CD4-positive, alpha-beta T cell treated with Interleukin-4 for 1 hour (primary cell): Measurements from ENCODE around the gene PAK4.
"Not testable (repeated sequence)": the region's sequence is repeated elsewhere in the genome, so short reads cannot be mapped to it uniquely, and the experiment has no call there.

ENCODE experiments used
- DNase-seq, 2 donors: peaks; one replicate each; pipeline ENCODE4 v3.0.0-alpha.2; 2020 to 2022

The PAK4 gene

DNA sequence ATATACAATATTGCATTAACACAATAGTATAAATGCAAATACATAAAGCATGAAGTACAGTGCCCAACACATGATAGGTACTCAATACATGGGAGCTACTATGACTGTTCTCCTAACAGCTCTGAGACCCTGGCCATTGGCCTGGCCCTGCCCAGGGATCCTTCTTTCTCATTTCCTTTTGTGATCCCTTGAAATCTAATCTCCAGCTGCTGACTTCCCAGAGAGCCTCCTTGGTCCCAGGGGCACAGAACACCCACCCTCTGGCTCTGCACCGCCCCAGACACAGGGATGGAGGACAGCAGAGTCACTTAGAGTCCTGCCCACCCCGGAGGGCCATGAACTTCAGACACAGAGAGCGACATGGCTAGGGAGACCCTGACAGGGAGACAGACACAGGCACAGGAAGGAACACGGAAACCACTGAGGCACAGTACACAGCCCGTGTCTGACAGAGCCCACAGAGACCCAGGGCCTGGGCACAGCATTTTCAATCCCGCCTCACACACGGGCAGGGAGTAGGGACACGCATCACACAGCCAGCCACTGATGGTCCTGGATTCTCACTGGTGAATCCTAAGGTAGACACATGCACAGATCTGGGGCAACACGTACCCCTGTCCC, 82.7 kb downstream of the PAK4 start:
- no peak for DNase-seq

DNA sequence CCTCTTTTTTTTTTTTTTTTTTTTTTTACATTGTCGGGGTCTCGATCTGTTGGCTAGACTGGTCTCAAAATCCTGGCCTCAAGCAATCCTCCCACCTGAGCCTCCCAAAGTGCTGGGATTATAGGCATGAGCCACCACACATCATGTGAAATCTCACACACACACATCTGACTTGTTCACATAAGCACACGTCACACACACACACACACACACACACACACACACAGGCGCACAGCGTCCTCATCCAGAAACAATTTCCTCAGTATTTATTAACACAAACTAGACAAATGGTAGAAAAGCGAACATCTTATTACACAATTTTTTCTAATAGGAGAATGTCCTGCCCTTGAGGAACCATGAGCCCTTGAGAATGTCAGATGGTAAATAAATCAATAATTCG, 83.6 kb downstream of the PAK4 start:
- DNase-seq: no peak

DNA sequence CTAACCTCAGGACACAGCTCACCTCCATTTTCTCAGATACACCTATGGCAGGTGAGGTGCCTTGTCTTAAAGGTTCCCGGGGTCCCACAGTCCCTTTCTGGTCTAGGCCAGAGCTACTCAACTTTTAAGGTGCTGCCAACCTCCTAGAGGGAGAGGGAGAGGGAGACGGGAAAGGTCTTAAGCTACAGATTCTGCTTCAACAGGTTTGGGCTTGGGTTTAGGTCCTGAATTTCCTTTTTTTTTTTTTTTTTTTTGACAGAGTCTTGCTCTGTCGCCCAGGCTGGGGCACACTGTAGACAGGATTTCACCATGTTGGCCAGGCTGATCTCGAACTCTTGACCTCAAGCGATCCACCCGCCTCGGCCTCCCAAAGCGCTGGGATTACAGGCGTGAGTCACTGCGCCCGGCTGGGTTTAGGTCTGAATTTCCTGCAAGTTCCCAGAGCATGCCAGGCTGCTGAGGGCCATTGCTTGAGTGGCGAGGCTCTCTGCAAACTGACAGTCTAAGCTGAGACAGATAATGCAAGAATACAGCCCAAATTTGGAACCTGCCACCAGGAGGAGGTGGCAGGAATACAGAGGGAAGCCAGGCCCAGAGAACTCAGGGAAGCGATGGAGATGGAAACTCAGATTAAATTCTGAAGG, 86.3 kb downstream of the PAK4 start:
- no peak for DNase-seq

DNA sequence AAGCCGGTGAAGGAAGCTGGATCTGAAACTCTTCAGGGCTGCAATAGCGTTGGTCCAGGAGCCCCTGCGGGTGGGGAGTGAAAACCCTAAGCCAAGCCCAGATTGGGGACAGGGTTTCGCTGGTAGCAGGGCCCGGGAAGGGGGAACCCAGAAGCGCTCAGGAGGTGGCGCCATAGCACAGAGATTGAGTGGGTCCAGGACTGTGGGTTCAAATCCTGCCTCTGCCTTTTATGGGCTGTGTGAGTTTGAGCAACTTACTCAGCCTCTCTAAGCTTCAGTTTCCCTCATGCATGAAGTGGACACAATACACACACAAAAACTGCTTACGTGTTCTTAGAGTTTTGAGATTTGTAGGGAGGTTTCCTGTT, 86.8 kb downstream of the PAK4 start:
- DNase-seq: peak; percentile 59 to 71

DNA sequence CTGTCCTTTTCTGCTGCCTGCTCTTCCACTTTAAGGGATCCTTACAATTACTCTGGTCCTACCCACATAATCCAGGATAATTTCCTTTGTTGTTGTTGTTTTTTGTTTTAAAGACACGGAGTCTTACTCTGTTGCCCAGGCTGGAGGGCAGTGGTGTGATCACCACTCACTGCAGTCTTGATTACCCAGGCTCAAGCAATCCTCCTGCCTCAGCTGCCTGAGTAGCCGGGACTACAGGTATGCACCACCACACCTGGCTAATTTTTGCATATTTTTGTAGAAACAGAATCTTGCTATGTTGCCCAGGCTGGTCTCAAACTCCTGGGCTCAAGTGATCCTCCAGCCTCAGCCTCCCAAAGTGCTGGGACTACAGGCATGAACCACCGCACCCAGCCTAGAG, 89.7 kb downstream of the PAK4 start:
- DNase-seq: not testable (repeated sequence)

DNA sequence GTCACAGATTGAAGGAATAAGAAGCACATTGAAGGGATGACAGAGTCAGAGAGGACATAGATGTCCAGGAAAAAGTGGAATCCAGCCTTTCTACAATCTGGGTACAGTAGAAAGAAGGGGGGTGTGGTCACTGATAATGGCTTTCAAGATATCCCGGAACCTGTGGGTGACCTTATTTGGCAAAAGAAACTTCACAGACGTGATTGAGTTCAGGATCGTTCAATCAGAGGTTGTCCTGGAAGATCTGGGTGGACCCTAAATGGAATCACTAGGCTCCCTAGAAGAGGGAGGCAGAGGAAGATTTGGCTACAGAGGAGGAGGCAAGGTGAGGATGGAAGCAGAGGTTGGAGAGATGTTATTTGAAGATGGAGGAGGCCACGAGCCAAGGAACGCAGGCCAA, 91.5 kb downstream of the PAK4 start:
- no peak for DNase-seq

DNA sequence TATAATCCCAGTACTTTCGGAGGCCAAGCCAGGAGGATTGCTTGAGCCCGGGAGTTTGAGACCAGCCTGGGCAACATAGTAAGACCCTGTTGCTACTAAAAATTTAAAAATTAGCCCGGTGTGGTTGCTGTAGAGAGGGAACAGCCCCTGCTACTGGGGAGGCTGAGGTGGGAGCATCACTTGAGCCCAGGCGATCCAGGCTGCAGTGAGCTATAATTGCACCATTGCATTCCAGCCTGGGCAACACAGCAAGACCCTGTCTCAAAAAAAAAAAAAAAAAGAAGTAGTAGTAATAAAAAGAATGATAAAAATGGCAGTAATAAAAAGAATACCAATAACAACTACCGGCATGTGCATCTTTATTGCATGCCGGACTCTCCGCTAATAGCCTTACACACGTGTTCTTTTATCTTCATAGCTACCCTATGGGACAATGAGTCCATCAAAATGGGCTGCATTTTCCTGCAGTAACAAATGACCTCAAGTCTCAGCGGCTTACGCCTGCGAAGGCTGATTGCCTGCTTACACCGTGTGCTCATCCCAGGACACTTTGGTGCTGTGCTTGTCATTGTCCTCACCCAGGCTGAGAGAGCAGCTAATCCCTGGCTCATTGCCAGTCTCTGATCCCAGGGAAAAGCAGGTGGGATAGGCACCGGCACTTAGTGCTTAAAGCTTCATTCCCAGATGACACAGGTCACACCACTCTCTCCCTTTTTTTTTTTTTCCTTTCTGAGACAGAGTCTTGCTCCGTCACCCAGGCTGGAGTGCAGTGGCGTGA, 92.8 kb downstream of the PAK4 start:
- no peak for DNase-seq

DNA sequence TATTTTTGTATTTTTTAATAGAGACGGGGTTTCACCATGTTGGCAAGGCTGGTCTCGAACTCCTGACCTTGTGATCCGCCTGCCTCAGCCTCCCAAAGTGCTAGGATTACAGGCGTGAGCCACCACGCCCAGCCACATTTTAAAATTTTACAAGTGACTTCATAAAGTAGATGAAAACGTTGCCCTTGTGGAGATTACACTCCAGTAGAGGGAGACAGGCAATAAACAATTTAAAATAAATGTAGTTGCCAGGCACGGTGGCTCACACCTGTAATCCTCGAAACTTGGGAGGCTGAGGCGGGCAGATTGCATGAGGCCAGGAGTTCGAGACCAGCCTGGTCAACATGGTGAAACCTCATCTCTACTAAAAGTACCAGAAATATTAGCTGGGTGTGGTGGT, 93.5 kb downstream of the PAK4 start:
- not testable (repeated sequence) for DNase-seq

DNA sequence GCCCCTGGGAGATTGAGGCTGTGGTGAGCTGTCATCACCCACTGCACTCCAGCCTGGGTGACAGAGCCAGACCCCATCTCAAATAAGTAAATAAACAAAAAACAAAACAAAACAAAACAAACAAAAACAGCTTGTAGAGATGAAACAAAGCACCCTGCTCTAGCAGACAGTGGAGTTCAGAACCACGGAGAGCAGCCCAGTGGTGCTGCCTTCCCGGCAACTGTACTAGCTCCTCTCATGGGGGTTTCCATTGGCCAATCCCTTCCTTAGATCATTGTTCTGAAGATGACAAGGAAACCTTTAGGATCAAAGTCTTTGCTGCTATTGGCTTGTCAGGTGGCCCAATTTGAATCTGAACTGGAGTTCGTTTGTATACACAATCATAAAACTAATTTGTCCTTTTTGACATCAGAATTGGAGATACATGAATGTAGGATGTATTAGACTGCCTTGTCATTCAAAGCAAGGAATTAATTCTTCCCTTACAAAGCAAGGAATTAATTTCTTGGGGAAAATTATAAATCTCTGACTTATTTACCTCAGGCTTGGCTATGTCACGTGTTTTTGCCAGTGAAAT, 98.2 kb downstream of the PAK4 start:
- no peak for DNase-seq

DNA sequence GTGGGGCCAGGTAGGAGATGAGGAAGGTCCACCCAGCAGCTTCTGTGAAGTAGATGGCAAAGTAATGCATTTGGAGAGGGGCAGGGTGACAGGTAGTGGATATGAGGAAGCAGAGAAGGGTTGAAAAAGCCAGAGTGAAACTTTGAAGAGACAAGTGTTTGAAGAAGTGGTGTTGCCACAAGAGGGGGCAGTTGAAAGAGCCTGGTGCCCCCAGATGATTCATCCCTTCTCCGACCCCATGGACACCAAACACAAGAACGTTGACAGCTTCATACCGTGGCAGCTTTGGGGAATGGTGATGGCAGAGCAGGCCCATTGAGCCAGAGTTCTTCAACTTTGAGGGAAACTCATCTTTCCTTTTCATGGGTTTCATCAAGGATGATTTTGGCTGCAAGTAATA, 99.3 kb downstream of the PAK4 start:
- peak in 1 of 2 donors; percentile 6 for DNase-seq
